K562 (cell line): ENCODE measurements around the gene ACOT7. TPM values are rescaled to one million over a fixed set of nuclear protein-coding genes. Genes with fewer than 3 reads are reported as not detected.

ENCODE experiments used
- CHD7 ChIP-seq: fragments of 200-600 bp; sonication (generic); IDR thresholded peaks from one replicate; pipeline ENCODE4 v1.6.1; 2012; ENCODE audit warnings: mild to moderate bottlenecking, low read depth, low read length, inconsistent platforms
- ELF1 ChIP-seq: fragments of 200-800 bp; sonication (Bioruptor generic); IDR thresholded peaks from 2 replicates; pipeline ENCODE4 v1.6.1; 2016; ENCODE audit warnings: missing genetic modification characterization, missing compliant biosample characterization
- GTF2F1 ChIP-seq: IDR thresholded peaks from 2 replicates; pipeline ENCODE4 v1.6.1; 2011; ENCODE audit warnings: low read depth, low read length, improper control_type of control experiment
- NR4A1 ChIP-seq, 2 experiments: fragments of 250-450 bp in 1 of 2; fragments of 450-650 bp in 1 of 2; sonication (Bioruptor Pico) in 1 of 2; IDR thresholded peaks; 2 replicates each; pipeline versions ENCODE4 v1.4.0 to v1.6.1; 2016 to 2020; ENCODE audit warnings: mild to moderate bottlenecking in 2 of 2, missing compliant biosample characterization in 1 of 2, missing genetic modification characterization in 1 of 2, moderate library complexity in 1 of 2
- POLR2G ChIP-seq: fragments of 200-400 bp; formaldehyde crosslinking; IDR thresholded peaks from 2 replicates; pipeline ENCODE4 v1.6.1; 2017; ENCODE audit warnings: low read depth, mild to moderate bottlenecking, antibody characterized with exemption, low read length, moderate library complexity
- POLR3G ChIP-seq: IDR thresholded peaks from 2 replicates; pipeline ENCODE4 v1.6.1; 2011; ENCODE audit not compliant: insufficient read length, insufficient replicate concordance; ENCODE audit errors: extremely low read depth
- RREB1 ChIP-seq: fragments of 250-450 bp; sonication (Bioruptor Pico); IDR thresholded peaks from 2 replicates; pipeline ENCODE4 v1.4.0; 2020
- U2AF1 ChIP-seq: fragments of 200-400 bp; formaldehyde crosslinking; optimal IDR thresholded peaks from 2 replicates; pipeline ENCODE3; 2017; ENCODE audit warnings: mild to moderate bottlenecking, low read depth, low read length, moderate library complexity
- ZNF311 ChIP-seq: fragments of 250-450 bp; sonication (Bioruptor Pico); IDR thresholded peaks from 2 replicates; pipeline ENCODE4 v1.4.0; 2020; ENCODE audit warnings: mild to moderate bottlenecking, moderate library complexity
- polyA plus RNA-seq, 8 experiments: library from polyadenylated mRNA; depleted of rRNA in 4 of 8; stranded (reverse) in 5 of 8; unstranded in 3 of 8; fragments of >200 nt; fragmentation: Nextera tagmentation in 2 of 8; fragmentation: Illumina TruSeq in 1 of 8; extraction: Ambion mirVana in 2 of 8; extraction: Trizol in 1 of 8; gene quantifications; 2 replicates each; pipeline versions ENCODE4 v1.2.1 to v1.2.3, GENCODE V29; 2011 to 2014; ENCODE audit warnings: inconsistent platforms in 1 of 8, missing spikeins in 1 of 8
- total RNA-seq, 7 experiments: library from RNA; depleted of rRNA in 6 of 7; stranded (reverse); fragments of >200 nt in 6 of 7; fragmentation: Illumina TruSeq in 2 of 7; extraction: Trizol in 2 of 7; gene quantifications; 2 replicates each; pipeline versions ENCODE4 v1.2.1 to v1.2.3, GENCODE V29; 2011 to 2021; ENCODE audit warnings: low replicate concordance in 1 of 7

ACOT7 gene
- total and polyA plus RNA-seq, 9 of the 15 experiments (the other 6 are each of a cell fraction or from before 2014, with no cell fraction given), result 7.0 to 92.6 (median 37.2) TPM

GRCh38 chr1:6393400-6394187 is at the start of gene ACOT7 (continued):
- peak; percentile 51; the same call in 1 of the 2 replicates for TF ChIP-seq RREB1
- TF ChIP-seq NR4A1 (CRISPR knock-in tag; IDR thresholded peaks at IDR 0.05), result 0 out of 2 replicates have a peak, but pooled peaks have one; percentile 75
- no peak for TF ChIP-seq NR4A1 (tag; IDR thresholded peaks at IDR 0.05)
- TF ChIP-seq POLR3G, result no peak
- TF ChIP-seq POLR2G, result peak; percentile 94
- peak; percentile 87 for TF ChIP-seq ELF1 (tag)
- TF ChIP-seq GTF2F1, result peak; percentile 12; the same call in 1 of the 2 replicates
- no peak for TF ChIP-seq CHD7
- no peak for TF ChIP-seq U2AF1
- TF ChIP-seq ZNF311 (CRISPR knock-in tag), result no peak
